ENCODE measurements around the gene HLCS. TPM values are rescaled to one million over a fixed set of nuclear protein-coding genes. Genes with fewer than 3 reads are reported as not detected.

The HLCS gene
- total RNA-seq, 1 experiment from 2014 or later = 8.5 TPM

DNA sequence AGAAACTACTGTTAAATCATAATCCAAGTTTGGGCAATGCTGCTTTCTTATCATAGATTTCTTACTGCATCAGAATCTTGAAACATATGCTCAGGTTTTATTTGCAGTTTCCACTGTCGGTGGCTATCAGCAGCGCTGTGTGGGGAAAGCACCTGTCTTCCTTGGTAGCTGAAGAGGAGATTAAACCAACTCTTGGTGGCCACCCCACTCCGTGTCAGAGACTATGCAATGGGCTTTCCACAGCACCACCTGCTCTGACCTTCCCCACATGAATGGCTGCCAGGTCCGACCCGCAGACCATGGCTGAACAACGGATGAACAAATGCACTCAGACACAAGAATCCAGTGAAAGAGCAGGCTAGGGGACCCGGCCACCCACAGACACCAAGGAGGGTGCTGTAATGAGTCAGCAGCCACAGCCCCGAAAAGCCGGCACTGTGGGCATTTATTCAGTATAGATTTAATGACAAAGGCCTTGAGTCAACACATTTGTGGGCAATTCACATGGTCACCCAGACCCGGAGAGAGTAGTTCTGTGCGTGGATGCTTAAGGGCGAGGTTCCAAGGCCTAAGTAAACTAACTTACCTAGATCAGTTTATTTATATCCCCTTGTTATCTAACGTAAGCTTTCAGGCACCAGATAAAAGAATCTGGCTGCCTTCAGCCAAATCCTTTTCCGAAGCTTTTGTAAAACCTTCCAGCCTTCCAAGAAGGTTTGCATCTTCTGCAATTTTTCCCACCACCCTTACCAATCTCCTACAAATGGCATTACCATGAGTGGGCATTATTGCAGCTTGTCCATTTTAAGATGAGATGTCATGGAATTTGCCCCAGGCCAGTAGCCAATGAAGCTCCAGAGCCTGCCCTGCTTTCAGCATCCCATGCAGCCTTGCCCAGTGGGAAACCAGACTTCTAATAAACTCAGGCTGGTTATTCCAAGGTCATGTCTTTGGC, 82.7 kb downstream of the HLCS start:
- peak; percentile 56 for DNase-seq (ENCODE audit: low spot score)

DNA sequence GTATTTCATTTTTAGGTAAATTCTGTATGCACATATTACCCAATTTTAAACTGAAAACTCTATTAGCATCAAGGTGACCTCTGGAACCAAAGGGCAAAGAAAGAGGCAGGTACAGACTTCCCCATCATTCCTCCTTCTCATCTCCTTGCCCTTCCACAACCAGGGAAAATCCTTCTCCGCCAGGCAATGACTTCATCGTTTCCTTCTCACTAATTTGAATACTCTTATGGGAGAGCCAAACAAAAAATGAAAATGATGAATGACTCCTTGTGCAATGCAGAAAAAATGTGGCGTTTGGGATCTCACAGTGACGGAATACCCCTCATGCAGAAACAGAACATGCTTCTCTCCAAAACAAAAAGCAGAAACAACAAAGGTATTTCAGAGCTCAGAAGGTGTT, 83.7 kb downstream of the HLCS start:
- DNase-seq (ENCODE audit: low spot score) = no peak

DNA sequence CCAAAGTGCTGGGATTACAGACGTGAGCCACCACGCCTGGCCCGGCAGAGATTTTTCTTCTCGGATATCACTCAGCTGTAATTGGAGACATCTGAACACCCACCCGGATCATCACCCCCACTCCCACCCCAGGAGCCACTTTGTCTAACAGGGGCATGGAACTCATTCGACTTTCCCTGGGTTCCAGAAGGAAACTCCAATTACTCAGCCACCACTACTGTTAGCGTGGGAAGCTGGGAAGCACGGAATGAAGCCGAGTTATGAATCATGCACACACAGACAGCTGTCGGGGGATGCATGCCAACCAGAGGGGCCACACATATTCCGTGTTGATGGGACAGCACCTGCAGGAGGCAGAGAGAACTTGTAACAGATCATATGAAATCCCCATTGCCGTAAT, 85.2 kb downstream of the HLCS start:
- DNase-seq (ENCODE audit: low spot score) = no peak

GRCh38 chr21:36879827-36880226, 86.6 kb downstream of the HLCS start:
- no peak for DNase-seq (ENCODE audit: low spot score)

- DNase-seq (ENCODE audit: low spot score) = no peak
These were observed 88.7 kb downstream of the HLCS start for GRCh38 chr21:36877741-36878140.

- DNase-seq (ENCODE audit: low spot score) = no peak
These were observed 91.8 kb downstream of the HLCS start for GRCh38 chr21:36874665-36875064.

- no peak for DNase-seq (ENCODE audit: low spot score)
These were observed 93.0 kb downstream of the HLCS start for GRCh38 chr21:36873513-36873912.

GRCh38 chr21:36867291-36867905, 99.1 kb downstream of the HLCS start:
- DNase-seq (ENCODE audit: low spot score) = no peak

DNA sequence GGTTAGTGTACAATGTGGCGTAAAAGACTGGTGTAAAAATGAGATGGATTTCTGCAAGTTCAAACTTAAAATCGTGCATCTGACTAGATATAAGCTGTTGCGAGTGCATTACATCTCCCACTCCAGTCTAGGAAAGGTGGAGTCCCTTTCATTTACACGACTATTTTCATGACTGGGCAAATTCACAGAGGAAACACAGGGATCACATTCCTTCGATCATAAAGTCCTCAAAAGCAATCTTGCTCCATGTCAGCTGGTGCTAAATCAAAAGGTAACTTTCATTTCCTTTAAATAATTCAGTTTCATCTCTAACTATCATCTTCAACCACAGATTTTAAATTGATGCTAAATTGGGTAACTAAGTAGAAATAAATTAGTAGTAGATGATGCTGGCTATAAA, 100.0 kb downstream of the HLCS start:
- DNase-seq (ENCODE audit: low spot score) = no peak

DNA sequence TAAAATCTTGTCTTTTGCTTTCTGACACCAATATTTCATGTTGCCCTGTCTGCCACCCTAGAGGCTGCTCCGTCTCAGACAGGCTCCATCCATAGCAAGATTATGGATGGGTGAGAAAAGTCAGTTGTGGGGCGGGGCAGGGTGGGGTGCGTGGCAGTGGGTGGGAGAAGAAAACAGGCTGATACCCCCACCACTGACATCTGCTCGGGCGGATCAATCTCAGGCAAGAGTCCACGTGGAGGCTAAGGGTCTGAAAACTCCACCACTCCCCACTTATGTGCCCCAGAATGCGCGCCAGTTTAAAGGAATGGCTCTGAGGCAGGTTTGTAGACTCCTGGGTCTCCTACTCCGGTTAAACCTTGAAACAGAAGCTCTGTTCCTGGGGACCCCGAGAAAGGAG, 101.5 kb downstream of the HLCS start:
- DNase-seq (ENCODE audit: low spot score) = no peak

- no peak for DNase-seq (ENCODE audit: low spot score)
These were observed 103.2 kb downstream of the HLCS start for GRCh38 chr21:36863260-36863659.

- no peak for DNase-seq (ENCODE audit: low spot score)
These were observed 104.7 kb downstream of the HLCS start for GRCh38 chr21:36861595-36862323.

DNA sequence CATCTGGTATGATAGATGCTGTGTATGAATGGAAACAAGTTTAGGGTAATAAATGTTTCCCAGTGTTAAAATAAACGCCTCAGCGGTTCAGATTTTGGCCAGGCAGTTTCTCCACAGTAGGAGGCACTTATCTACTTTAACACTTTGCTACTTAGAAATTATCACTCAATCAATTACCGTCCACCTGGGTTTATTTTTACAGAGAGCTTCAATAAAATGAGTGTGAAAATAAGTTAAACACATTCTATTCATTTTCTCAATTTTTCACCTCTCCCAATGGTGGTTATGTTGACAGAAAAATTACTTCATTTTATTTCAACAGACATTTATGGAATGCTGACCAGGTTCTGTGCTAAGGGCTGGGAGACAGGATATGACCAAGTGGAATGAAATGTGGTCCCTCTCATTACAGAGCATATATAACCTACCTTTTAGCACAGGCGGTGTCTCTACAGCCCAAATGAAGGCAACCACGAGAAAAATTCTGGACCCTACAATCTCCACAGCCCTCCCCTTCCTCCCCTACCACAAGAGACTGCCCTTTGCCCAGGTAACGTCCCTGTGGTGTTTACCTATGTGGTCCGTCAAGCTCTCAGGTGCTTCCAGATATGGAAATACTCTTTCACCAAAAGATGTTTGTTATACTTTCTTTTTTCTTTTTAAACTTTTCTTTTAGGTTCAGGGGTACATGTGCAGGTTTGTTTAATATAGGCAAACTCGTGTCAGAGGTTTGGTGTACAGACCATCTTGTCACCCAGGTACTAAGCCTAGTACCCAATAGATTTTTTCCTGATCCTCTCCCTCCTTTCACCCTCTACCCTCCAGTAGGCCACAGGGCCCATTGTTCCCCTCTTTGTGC, 105.5 kb downstream of the HLCS start:
- DNase-seq (ENCODE audit: low spot score) = peak; percentile 30

DNA sequence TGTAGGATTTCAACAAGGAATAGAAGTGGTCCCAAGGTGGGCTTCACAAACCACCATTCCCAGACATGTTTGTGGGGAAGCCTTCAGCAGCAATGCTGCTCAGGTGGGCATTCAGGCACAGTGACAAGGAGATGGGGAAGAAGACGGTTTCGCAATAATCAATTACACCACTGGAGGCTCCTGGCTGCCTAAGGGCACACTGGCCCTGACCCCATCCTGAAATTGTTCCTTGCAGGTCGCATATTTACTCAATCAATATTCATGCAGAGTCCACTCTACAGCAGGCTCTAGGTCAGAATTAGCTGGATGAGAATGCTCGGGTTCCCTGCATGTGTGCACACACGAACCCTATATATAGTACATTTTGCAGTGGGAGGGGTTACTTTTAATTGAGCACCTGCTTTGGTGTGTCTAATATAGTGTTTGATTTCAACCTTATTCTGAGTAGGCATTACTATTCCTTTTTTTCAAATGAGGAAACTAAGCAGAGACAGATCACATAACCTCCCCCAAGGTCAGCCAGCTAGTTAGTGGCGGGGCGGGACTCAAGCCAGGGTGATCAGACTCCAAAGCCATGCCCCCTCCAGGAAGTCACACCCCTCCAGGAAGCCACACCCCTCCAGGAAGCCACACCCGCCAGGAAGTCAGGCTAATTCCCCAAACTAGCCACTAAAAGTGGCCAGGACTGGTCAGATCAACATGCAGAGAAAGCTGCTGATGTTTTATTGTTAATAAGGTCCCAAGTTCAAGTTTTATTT, 106.5 kb downstream of the HLCS start:
- DNase-seq (ENCODE audit: low spot score) = peak; percentile 59

DNA sequence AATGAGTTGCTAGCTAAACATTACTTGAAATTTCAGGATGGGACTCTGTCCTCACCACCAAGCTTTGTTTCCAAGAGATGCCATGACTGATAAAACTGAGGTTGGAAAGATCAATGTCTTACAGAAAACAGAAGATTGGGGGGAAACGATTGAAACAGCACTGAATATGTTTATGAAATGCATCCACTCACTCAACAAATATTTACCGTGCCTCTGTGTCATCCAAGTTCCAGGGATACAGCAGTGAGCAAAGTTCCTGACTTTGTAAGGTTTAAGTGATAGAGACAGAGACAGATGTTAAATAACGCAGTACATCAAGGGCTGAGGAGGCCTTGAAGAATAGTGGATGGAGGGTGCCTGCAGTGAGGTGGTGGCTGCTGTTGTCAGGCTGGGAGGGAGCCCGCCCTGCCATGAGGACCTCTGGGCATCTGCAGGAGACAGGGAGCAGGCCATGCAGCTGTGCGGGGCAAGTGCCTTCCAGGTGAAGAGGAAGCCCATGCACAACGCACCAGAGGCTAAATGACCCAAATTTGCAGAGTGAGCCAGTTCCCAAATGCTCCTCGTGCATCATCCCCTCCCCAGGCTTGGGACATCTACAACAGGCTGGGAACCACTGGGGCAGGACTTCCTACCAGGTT, 108.0 kb downstream of the HLCS start:
- DNase-seq (ENCODE audit: low spot score) = no peak

GRCh38 chr21:36856643-36857042, 109.8 kb downstream of the HLCS start:
- DNase-seq (ENCODE audit: low spot score) = no peak

DNA sequence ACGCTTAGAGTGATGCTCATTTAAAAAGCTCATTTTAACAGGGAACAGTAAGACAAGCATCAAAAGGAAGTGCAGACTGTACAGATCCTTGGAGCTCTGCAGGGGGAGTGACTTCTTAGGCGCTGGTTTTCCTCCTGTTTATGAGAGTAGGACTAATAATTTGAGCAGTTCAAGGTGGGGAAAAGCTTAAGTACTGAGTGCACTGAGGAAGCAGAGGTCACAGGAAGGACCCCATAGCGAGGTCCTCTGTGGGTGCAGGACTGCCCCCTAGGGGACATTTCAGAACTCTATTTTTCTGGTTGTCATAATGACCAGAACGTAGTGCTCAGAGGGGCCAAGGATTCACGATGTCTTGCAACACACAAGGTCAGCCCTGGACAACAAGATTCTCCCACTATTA, 112.1 kb downstream of the HLCS start:
- peak; percentile 50 for DNase-seq (ENCODE audit: low spot score)

DNA sequence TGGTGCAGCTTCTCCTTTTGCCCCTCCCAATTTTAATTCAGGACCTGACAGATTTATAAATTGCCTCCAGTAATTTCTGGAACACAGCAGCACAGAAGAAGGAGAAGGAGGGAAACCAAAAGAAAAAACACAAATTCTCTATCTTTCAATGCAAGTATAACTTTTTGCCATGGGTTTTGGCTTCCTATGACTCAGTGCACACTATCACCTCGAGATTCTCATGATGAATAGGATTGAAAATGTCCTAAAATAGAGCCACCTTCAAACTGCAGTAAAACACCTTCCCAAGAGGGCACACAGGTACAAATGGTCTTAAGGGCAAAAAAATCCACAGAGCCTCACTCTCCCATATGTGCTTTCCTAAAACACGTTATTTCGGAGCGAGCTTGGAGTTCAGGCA, 113.6 kb downstream of the HLCS start:
- DNase-seq (ENCODE audit: low spot score) = no peak

DNA sequence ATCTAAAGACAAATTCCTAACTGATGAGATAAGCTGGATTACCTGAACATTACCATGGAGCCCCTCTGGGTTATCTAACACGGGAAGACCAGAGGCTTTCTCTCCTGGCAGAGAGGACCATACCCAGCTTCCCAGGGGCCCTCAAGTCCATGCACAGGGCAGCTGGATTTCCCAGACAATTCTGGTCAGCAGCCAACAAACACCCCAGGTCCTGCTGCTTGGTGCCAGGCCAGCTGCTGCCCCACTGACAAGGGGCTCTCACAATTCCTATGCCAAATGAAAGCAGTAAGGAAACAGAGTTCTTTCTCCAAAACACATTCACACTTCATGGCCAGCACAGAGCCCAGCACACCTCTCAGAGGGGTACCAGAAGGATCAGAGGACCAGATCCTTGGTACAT, 114.2 kb downstream of the HLCS start:
- no peak for DNase-seq (ENCODE audit: low spot score)

DNA sequence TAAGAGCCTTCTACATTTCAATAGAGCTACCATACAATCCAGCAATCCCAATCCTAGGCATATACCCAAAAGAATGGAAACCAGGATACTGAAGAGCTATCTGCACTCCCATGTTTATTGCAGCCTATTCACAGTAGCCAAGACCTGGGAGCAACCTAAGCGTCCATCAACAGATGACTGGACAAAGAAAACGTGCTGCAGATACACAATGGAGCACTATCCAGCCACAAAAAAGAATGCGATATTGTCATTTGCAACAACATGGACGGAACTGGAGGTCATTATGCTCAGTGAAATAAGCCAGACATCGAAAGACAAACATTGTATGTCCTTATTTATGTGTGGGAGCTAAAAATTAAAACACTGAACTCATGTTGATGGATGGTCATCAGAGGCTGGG, 115.3 kb downstream of the HLCS start:
- no peak for DNase-seq (ENCODE audit: low spot score)

Data from HT-29 (cell line).